Stomach (tissue), 9 donors: Measurements from ENCODE around the gene PTPRZ1. TPM values are rescaled to one million over a fixed set of nuclear protein-coding genes. Genes with fewer than 3 reads are reported as not detected.

ENCODE experiments used
- DNase-seq, 2 donors: peaks; one replicate each; pipeline versions ENCODE4 v3.0.0 to v3.0.0-alpha.2; 2013 to 2019
- H3K27ac ChIP-seq, 5 donors: fragments of 200-600 bp in 4 of 5; sonication (generic) in 4 of 5; one replicate each; pipeline ENCODE4 v1.5.1; 2013 to 2019; ENCODE audit warnings: mild to moderate bottlenecking in 1 of 5, moderate library complexity in 1 of 5
- H3K27me3 ChIP-seq, 3 donors: fragments of 200-600 bp; sonication (generic); one replicate each; pipeline ENCODE4 v1.5.1; 2017 to 2019; ENCODE audit warnings: mixed run types in 1 of 3
- H3K36me3 ChIP-seq, 4 donors: fragments of 200-600 bp; sonication (generic); 1 replicate in 3 of 4; 2 replicates in 1 of 4; pipeline ENCODE4 v1.5.1; 2016 to 2019
- H3K4me1 ChIP-seq, 4 donors: fragments of 200-600 bp; sonication (generic); one replicate each; pipeline ENCODE4 v1.5.1; 2016 to 2019
- H3K4me3 ChIP-seq, 4 donors: fragments of 200-600 bp; sonication (generic) in 3 of 4; one replicate each; pipeline ENCODE4 v1.5.1; 2016 to 2019; ENCODE audit warnings: mild to moderate bottlenecking in 1 of 4
- H3K9me3 ChIP-seq, 4 donors: fragments of 200-600 bp; sonication (generic); one replicate each; pipeline ENCODE4 v1.5.1; 2016 to 2019
- EP300 ChIP-seq: sonication (generic); formaldehyde crosslinking; IDR thresholded peaks from one replicate; pipeline ENCODE4 v1.6.1; 2017; ENCODE audit warnings: antibody characterized with exemption
- POLR2A ChIP-seq, 4 donors: fragments of 450-650 bp; IDR thresholded peaks; one replicate each; pipeline ENCODE4 v1.6.1; 2016; ENCODE audit warnings: antibody characterized with exemption in 4 of 4, control low read depth in 2 of 4, mild to moderate bottlenecking in 1 of 4, moderate library complexity in 1 of 4
- POLR2AphosphoS5 ChIP-seq, 3 donors: sonication (generic); formaldehyde crosslinking; IDR thresholded peaks; one replicate each; pipeline ENCODE4 v1.6.1; 2016; ENCODE audit warnings: antibody characterized with exemption in 3 of 3
- WGBS, 5 donors: extraction: QIAGEN DNeasy Blood & Tissue Kit in 3 of 5; methylation state at CpG; one replicate each; pipeline versions ENCODE4 v1.1.5 to v1.1.7; 2013 to 2018; 5-methylcytosine and 5-hydroxymethylcytosine counted together
- intact Hi-C: fragments of 100-400 bp; cut with DNase I; formaldehyde crosslinking; loops from one replicate; pipeline ENCODE4 v1.15.1; 2023; ENCODE audit warnings: low total_unique reads
- polyA plus RNA-seq, 3 donors: library from polyadenylated mRNA; stranded (reverse); fragments of 200-250 nt; gene quantifications; one replicate each; pipeline ENCODE4 v1.2.3, GENCODE V29; 2013
- total RNA-seq, 5 donors: library from RNA; depleted of rRNA; stranded (reverse); fragments of >200 nt; gene quantifications; one replicate each; pipeline versions ENCODE4 v1.1.0 to v1.2.3, GENCODE V29; 2014 to 2016
- TF ChIP-seq, protein P1 (sequence below), 7 experiments: fragments of 450-650 bp in 4 of 7; fragments of 200-600 bp in 3 of 7; sonication (generic) in 3 of 7; IDR thresholded peaks; one replicate each; pipeline ENCODE4 v1.5.1; 2016 to 2019; ENCODE audit warnings: antibody characterized with exemption in 7 of 7, control low read depth in 2 of 7, mild to moderate bottlenecking in 1 of 7
- donor health status: healthy with polysubstance abuse.
- donor health status: Bipolar disorder and iron deficiency.
- donor health status: healthy.

The PTPRZ1 gene
- total and polyA plus RNA-seq, 8 donors: 0.29 to 31.6 (median 18.1) TPM

DNA sequence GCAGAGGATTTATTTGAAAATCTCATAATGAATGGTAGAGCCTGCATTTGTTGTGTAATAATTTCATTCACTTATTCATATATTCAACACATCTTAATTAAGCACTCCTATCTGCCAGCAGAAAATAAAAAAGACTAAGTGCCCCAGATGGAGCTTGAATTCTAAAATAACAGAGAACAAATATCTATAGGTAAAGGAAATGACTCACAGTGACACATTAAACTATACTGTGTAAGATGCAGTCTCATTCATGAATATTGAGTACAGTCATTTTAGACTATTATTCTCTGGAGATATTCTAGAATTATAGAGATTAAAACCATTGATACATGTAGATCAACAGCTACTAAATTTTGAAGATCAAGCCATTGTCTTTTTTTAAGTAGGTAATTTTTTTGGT lies 72.1 kb downstream of the PTPRZ1 start:
- H3K4me3 ChIP-seq: no peak overlapping the region

DNA sequence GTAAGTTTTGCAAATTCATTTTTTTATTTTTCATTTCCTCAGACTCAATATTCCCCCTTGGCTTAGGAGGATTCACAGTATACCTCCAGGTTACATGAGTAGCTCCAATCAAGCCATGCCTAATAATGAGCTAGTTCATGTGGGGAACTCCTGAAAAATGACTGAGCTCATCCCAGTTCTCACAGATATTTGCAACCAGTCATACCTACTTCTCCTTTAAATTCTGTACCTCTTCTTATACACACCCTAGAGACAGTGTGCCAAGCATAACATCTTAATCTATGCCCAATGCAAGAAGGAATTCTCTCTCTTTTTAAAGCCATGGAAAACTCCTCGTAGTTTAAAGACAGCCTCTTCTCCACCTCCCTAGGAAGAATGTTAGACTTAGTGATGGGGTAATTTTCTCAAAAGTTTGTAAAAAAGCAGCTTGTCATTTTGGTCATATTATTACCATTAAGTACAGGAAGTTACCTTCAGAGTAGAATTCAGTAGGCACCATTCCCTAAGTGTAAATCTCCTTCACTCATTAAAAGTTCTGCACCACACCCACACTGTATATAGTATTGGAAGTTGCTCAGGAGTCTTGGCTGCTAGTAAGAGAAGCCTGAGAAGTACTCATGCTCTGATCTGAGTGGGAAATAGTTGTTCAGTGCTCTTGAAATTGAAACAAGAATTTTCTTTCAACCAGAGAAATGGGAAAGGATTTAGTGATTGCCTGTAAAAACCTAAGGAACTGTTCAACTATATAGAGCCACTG lies 72.7 kb downstream of the PTPRZ1 start:
- Histone ChIP-seq H3K27me3 (no peaks in the 10 kb centered on the region), H3K27ac (no peak overlapping the region), H3K36me3 (no peaks in the 10 kb centered on the region), H3K4me1 (no peaks in the 10 kb centered on the region), H3K4me3 (no peak overlapping the region), H3K9me3 (no peaks in the 10 kb centered on the region)
- intact Hi-C loops: no loop called here
- DNase-seq: no peak
- 35 to 57% (median 43%) methylated on average over 1 of the region's 1 CpG for WGBS, 5 donors
- no peak for TF ChIP-seq EP300

More for the DNA sequence above, 72.1 kb downstream of the PTPRZ1 start:
- no peaks in the 10 kb centered on the region for H3K9me3 ChIP-seq
- no peak for DNase-seq
- no peaks in the 10 kb centered on the region for H3K36me3 ChIP-seq
- H3K27me3 ChIP-seq: no peaks in the 10 kb centered on the region
- TF ChIP-seq POLR2A (IDR thresholded peaks at IDR 0.05) (no peak), POLR2AphosphoS5 (IDR thresholded peaks at IDR 0.05) (no peak), EP300 (no peak)
- TF ChIP-seq, protein P1, sequence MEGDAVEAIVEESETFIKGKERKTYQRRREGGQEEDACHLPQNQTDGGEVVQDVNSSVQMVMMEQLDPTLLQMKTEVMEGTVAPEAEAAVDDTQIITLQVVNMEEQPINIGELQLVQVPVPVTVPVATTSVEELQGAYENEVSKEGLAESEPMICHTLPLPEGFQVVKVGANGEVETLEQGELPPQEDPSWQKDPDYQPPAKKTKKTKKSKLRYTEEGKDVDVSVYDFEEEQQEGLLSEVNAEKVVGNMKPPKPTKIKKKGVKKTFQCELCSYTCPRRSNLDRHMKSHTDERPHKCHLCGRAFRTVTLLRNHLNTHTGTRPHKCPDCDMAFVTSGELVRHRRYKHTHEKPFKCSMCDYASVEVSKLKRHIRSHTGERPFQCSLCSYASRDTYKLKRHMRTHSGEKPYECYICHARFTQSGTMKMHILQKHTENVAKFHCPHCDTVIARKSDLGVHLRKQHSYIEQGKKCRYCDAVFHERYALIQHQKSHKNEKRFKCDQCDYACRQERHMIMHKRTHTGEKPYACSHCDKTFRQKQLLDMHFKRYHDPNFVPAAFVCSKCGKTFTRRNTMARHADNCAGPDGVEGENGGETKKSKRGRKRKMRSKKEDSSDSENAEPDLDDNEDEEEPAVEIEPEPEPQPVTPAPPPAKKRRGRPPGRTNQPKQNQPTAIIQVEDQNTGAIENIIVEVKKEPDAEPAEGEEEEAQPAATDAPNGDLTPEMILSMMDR (IDR thresholded peaks at IDR 0.05): no peak
- H3K4me1 ChIP-seq: no peaks in the 10 kb centered on the region
- intact Hi-C loops: no loop called here
- H3K27ac ChIP-seq: no peak overlapping the region

DNA sequence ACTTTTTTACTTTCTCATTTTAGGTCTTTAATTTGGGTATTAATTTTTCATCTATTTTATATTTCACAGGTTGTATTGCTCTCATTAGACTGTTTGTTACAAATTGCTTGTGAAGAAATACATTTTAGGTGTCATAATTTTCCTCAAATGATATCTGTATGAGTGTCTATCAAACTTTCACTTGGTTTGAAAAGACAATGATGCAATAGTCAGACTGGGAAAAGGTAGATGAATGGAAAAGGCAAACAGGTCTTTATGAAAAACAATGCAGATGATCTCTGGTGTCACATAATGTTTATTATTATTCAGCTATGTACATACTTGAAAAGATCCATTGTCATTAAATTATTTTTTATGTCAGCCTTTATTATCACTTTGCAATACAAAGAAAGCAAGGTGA lies 80.2 kb downstream of the PTPRZ1 start:
- intact Hi-C loops: no loop called here
- TF ChIP-seq, protein P1 (IDR thresholded peaks at IDR 0.05): no peak
- TF ChIP-seq EP300 (no peak), POLR2A (IDR thresholded peaks at IDR 0.05) (no peak), POLR2AphosphoS5 (IDR thresholded peaks at IDR 0.05) (no peak)
- Histone ChIP-seq H3K4me3 (no peak overlapping the region), H3K9me3 (no peaks in the 10 kb centered on the region), H3K36me3 (no peaks in the 10 kb centered on the region), H3K27ac (no peak overlapping the region), H3K27me3 (no peaks in the 10 kb centered on the region), H3K4me1 (no peaks in the 10 kb centered on the region)
- no peak for DNase-seq

DNA sequence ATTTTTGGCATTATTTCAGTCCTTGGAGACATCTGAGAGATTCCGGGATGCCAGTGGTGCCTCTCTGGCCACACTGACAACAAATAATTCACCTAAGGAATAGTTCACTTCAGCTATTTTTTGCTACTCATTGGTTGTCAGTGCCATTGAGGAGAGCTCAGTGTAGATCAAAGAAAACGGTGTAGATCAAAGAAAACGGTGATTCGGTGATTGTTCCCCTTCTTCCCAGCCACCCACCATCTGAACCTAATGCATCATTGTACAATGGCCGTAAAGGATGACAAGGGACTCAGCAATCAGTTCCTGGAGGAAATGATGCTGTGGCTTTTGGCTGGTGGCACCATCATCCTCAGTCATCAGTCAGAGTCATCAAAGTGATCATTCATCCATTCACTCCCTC lies 80.6 kb downstream of the PTPRZ1 start:
- no peak overlapping the region for H3K27ac ChIP-seq
- no peak overlapping the region for H3K4me3 ChIP-seq
- intact Hi-C loops: no loop called here
- no peak for DNase-seq
- TF ChIP-seq POLR2A (IDR thresholded peaks at IDR 0.05) (no peak), POLR2AphosphoS5 (IDR thresholded peaks at IDR 0.05) (no peak), EP300 (no peak)
- TF ChIP-seq, protein P1 (IDR thresholded peaks at IDR 0.05): no peak
- H3K9me3 ChIP-seq: no peaks in the 10 kb centered on the region
- no peaks in the 10 kb centered on the region for H3K4me1 ChIP-seq
- no peaks in the 10 kb centered on the region for H3K36me3 ChIP-seq
- 71 to 95% (median 87%) methylated on average over 5 of the region's 5 CpGs for WGBS, 5 donors
- H3K27me3 ChIP-seq: no peaks in the 10 kb centered on the region

DNA sequence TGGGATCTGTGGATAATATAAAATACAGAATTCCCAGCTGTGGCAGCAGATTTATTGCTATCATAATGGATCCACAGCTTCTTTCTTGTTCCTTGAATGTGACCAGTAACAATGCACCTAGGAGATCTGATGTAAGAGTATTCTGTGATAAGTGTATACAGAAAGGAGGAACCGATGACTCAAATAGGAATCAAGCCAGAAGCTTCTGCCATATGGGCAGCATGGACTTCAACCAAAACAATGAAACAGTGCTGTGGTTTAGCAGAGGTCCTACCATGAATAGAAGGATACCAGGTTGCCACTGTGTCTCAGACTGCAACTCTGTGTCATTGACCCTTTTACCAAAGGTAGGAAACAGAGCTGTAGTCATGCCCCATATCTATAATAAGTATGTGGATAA lies 81.8 kb downstream of the PTPRZ1 start:
- 81 to 93% (median 83%) methylated on average over 1 of the region's 1 CpG for WGBS, 5 donors
- Histone ChIP-seq H3K9me3 (no peaks in the 10 kb centered on the region), H3K4me1 (no peaks in the 10 kb centered on the region), H3K4me3 (no peak overlapping the region), H3K27ac (no peak overlapping the region), H3K27me3 (no peaks in the 10 kb centered on the region), H3K36me3 (no peaks in the 10 kb centered on the region)
- TF ChIP-seq, protein P1 (IDR thresholded peaks at IDR 0.05): no peak
- TF ChIP-seq EP300 (no peak), POLR2AphosphoS5 (IDR thresholded peaks at IDR 0.05) (no peak), POLR2A (IDR thresholded peaks at IDR 0.05) (no peak)
- intact Hi-C loops: no loop called here
- no peak for DNase-seq
